Glomerular visceral epithelial cell (primary cell): ENCODE measurements around the gene BICC1.

Experiments used
- DNase-seq: peaks from one replicate; pipeline ENCODE4 v3.0.0-alpha.2; 2016; ENCODE audit errors: extremely low spot score

The BICC1 gene, protein sequence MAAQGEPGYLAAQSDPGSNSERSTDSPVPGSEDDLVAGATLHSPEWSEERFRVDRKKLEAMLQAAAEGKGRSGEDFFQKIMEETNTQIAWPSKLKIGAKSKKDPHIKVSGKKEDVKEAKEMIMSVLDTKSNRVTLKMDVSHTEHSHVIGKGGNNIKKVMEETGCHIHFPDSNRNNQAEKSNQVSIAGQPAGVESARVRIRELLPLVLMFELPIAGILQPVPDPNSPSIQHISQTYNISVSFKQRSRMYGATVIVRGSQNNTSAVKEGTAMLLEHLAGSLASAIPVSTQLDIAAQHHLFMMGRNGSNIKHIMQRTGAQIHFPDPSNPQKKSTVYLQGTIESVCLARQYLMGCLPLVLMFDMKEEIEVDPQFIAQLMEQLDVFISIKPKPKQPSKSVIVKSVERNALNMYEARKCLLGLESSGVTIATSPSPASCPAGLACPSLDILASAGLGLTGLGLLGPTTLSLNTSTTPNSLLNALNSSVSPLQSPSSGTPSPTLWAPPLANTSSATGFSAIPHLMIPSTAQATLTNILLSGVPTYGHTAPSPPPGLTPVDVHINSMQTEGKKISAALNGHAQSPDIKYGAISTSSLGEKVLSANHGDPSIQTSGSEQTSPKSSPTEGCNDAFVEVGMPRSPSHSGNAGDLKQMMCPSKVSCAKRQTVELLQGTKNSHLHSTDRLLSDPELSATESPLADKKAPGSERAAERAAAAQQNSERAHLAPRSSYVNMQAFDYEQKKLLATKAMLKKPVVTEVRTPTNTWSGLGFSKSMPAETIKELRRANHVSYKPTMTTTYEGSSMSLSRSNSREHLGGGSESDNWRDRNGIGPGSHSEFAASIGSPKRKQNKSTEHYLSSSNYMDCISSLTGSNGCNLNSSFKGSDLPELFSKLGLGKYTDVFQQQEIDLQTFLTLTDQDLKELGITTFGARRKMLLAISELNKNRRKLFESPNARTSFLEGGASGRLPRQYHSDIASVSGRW

DNA sequence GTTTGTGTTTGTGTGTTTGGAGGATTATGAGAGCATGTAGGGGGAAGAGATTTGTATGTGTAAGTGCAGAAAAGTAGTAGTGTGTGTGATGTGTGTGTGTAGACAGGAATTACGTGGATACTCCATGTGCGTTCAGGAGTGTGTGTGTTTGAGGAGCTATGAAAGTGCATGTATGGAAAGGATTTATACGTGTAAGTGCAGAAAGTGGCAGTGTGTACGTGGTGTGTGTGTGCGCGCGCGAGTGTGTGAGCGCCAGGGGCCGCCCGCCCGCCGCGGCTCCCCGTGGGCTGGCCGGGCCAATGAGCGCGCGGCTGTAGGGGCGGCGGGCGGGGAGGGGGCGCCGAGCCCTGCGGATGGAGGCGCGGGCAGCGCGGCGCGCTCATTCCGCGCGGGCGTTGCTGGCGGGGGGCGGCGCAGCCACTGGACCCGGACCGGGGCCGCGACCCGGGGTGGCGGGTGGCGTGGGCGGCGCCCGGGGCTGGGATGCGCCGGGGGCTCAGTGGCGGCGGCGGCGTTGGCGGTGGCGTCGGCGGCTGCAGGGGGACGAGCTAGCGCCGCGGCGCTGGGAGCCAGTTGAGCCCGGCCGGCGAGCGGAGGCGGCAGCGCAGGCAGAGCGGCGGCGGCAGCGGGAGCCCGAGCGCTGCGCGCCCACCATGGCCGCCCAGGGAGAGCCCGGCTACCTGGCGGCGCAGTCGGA is at the start of gene BICC1:
Gene BICC1 (plus strand): TSS at position 382 of the 697 bp plus-strand sequence. CDS start 272 bp downstream, at position 654.
- DNase-seq = peak; percentile 81

DNA sequence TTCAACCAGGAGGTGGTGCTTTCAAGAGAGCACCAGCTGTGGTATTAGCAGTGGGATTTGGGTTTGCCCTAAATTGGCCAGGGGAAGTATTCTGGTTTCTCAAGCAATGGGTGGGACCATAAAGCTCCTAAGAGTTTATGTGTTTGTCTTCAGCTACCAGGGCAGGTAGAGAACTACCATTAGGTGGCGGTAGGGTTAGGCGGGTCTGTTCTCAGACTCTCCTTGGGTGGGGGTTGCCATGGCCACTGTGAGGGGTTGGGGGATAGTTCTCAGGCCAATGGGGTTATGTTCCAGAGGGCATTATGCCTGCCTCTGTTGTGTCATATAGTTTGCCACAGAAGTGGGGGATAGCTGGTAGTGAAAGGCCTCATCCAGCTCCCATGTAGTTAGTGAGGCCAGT is 47.7 kb upstream of the BICC1 start:
- no peak for DNase-seq

DNA sequence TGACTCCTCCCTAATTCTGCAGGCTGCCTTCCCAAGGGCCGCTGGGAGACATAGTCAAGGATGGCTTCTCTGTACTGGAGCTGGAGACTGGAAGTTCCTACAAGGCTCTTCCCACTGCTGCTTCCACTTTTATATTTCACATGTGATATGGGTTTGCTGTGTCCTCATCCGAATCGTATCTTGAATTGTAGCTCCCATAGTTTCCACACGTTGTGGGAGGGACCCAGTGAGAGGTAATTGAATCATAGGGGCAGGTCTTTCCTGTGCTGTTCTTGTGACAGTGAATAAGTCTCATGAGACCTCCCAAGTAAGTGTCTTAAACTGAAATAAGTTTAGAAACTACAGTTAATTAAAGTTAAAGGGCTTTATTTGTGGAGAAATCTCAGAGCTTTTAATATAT is 47.0 kb upstream of the BICC1 start:
- DNase-seq = no peak

DNA sequence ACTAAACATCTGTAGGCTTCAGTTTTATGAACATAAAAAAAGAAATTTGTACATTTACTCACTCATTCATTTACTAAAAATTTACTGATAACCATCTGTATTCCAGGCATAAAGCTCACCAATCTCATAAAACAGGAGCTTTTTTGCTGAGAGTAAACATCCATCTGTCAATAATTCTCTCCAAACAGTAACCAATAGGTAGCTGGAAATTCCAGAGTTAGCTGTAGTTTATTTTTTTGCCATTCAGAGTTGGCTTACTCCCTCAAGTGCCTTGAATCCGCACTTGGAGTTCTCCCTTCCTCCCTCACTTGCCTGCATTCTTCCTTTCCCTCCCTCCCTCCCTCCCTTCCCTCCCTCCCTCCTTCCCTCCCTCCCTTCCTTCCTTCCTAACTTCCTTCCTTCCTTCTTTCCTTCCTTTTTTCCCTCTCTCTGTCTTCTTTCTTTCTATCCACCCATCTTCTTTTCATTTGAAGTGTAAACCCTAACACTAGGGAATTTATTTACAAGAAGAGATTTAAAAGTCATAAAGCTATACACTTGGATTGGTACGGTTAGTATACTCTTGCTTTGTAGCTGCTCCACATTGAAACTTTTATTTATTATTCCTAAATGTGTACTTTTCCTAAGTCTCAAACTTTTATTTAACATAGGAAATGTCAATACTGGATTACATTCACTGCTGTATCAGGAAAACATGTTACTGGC is 44.6 kb upstream of the BICC1 start:
- no peak for DNase-seq

DNA sequence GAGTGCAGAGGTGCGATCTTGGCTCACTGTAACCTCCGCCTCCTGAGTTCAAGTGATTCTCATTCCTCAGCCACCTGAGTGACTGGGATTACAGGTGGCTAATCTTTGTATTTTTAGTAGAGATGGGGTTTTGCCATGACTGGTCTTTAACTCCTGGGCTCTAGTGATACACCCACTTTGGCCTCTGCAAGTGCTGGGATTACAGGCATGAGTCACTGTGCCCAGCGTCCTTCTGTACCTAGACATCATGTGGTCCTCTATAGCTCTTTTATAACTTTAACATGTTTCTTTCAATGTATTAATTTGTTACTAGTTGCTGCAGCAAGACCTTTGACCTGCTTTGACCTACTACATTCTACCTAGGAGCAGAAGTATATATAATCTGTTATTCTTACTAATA is 38.7 kb upstream of the BICC1 start:
- peak; percentile 46 for DNase-seq

DNA sequence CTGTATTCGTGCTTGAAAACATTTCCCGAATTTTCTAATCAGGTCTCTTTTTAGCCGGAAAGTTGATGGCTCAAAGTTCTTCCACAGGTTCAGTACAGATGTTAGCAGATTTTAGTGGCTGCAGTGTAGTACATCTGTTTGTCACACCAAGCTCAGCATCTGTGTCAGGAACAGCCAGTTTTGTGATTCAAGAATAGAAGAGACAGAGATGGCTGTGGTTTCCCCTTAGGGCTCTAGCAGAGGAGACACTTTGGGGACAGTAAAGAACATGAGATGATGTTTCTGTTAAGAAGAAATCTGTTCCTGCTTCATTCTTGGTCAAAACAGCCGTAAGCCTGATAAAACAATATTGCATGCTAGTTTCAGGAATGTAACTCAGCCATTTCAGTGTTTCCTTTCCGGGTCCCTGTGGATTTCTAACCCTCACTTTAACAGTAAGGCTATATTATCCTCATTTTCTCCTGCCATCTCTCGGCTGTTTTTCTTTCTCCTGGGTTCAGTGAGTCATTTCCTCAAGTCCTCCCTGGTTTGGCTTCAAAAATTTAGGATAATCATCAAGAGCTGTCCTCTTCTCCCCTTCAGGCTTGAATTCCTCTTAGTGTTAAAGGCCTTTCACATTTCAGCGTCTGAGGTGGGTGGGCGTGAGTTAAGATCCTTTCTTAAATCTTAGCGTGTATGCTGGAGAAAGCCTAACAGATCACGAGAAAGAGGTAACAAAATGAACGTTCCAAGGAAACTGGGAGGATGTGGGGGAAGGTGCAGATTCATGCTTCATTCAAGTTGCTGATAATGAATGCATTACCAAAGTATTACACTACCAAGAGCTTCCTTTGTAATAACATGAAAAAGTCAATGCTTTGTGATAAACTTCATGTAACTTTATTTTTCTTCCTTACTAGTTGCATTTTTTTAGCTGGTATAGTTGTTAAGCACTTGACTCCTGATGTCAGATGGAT is 37.1 kb upstream of the BICC1 start:
- peak; percentile 55 for DNase-seq

DNA sequence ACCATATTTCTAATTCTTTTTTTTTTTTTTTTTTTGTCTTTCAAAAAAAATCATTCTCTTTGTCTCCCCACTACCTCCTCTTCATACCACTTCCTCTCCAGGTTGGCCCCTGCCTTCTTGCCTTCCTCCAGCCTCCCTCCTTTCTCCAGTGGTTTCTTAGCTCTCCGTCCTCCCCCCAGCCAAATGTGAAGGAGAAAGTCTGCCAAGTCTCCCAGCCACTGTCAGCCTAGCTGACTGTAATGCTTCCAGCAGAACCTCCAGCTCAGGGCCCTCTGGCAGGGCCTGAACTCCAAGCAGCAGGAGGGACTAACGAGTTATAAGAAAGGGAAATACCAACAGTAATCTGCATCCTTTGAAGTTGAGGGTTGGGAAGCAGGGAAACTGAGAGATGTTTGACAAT is 35.5 kb upstream of the BICC1 start:
- peak; percentile 41 for DNase-seq

DNA sequence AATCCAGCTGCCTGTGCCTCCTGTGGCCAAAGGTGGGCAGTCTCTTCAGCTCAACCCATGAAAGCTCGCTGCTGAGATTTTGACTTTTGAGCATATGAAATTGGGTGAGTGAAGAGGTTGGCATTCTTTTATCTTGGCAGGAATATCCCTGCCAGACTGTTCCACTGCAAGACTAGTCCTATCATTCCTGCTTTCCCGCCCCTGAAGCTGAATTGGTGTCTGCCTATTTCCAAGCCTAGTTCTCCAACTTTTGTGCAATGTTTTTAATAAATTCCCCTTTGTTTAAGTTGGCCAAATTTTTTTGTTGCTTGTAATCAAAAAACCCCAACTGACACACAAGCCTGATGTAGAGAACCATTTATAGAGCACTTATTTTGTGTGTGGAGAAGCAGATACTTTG is 34.8 kb upstream of the BICC1 start:
- DNase-seq = no peak

DNA sequence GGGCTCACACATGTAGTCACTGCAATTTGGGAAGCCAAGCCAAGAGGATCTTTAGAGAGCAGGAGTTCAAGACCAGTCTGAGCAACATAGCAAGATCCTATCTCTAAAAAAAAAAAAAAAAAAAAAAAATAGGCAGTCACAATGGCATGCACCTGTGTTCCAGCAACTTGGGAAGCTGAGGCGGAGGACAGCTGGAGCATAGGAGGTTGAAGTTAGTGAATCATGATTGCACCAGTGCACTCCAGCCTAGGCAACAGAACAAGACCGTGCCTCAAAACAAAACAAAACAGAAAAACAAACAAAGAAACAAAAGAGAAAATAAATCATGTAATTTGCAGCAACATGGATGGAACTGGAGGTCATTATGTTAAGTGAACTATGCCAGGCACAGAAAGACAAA is 33.6 kb upstream of the BICC1 start:
- no peak for DNase-seq

DNA sequence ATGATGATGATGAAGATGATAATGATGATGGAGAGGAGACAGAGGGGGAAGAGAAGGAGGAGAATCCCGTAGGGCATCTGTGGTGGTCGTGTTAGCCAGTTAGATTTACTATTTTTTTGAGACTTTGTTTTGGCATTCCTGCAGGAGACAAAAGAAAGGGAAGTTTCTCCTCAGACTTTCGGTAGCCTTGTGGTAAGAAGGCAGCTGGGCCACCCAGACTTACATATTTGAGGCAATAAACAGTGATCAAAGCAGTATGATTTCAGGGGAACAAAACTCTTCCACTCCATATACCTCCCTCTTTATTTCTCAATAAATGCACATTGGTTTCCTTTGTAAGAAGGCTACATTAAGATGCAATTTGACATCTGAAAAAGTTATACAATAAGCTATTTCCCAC is 32.4 kb upstream of the BICC1 start:
- no peak for DNase-seq

DNA sequence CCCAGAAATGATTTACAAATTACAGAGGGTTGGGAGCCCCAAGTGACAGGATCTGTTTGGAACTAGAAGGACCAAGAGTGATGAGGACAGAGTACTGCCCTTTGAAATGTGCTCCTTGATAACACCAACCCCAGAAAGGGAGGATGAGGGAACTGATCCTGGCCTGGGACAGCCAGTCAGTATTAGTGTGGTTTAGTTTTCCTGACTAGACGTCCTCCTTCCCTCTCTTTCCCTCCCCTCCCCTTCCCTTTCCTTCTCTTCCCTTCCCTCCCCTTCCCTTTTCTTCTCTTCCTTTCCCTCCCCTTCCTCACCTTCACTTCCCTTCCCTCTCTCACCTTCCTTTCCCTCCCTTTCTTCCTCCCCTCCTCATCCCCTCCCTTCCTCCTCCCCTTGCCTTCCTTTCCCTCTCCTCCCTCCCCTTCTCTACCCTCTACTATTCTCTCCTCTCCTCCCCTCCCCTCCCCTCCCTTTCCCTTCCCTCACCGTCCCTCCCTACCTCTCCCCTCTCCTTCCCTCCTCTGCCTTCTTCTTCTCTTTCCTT is 31.0 kb upstream of the BICC1 start:
- DNase-seq = no peak

DNA sequence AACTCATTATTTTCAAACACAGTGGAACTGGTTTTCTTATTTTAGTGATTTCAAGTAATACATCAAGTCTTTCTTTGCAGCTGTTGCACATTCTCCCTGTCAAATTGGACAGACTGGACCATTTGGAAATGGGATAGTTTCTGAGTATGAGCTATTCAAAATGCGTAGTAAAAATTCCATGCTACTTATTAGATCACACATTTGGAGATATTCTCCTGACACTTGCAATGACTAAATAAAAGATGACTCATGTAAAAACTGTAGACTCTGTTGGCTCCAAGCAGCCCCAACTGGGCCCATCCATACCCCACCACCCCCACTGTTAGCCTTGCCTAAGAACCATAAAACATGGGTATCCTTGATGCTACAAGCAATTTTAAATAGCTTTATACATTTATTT is 25.9 kb upstream of the BICC1 start:
- DNase-seq = no peak

DNA sequence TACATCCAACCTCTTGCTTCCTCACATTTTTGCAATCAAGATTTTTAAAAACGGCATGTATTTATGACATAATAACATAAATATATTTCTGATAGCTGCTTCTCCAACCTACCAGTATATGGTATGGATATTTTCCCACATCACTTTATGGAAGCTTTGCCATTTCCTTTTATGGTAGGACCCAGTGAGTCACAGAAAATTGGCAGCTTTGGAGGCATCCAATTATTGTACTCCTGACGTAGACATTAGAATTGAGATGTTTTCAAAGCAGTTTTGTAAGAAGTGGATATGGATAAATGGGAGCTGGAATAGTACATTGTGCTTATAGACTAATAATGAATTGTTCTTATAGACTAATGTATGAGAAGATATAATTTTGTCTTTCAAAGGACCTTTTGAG is 23.8 kb upstream of the BICC1 start:
- DNase-seq = no peak

DNA sequence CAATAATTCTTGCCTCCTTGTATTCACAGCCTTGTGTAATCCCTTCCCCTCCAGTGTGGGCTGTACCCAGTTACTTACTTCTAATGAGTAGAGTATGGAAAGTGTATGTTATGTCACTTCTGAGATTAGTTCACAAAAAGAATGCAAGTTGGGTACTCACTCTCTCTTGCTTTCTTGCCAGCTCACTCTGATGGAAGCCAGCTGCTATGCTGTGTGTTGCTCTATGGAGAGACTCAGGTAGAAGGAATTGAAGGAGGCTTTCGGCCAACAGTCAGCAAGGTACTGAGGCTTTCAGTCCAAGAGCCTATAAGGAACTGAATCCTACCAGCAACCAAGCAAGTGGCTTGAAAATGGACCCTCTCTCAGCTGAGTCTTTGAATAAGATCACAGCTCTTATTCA is 9.7 kb upstream of the BICC1 start:
- no peak for DNase-seq

DNA sequence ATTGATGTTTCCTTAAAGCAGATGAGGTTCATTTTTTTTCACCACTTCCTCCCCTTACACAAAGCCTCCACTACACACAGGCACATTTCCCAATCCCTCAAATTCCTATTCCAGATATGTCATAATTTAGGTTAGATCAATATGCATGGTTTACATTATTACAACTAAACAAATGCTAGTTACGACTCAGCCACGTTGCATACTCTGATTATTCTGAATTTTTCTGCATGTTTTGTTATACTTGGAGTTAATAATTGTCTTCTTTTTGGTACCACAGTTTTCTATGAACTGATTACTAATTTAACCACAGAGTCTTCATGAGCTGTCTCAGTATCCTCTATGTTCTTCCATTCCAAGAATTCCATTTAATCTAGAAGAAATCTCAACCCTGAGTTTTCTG is 4.4 kb upstream of the BICC1 start:
- DNase-seq = peak; percentile 72

DNA sequence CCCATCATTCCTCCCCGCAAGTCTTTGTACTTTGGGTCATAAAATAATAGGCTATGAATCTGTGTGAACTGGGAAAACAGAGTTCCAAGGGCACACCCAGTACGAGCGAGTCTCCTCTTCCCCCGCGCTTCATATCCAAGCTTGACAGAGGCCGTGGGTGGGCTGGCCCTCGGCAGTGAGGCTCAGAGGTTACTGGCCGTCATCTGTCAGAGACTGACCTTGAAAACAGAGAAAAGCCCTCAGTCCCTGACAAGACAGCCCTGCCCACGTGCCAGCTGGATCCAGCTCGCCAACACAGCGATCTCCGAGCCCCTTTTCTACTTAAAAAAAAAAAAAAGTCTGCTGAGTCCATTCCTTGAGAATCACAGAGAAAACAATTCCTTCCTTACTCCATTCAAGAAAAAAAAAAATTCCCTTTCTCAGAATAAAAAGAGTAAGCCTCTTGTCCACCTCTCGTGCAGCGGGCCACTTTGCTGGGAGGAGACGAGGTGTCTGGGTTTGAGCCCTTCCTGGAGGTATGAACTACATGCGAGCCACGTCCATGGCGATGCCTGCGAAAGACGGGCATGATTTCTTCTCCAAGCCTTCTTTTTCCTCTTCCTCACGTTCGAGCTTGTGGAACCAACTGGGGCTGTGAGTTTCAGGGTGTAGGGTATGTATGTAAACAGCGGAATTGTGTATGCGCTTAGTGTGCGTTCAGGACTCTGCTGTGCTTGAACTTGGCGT is 744 bp upstream of the BICC1 start:
- peak; percentile 56 for DNase-seq

DNA sequence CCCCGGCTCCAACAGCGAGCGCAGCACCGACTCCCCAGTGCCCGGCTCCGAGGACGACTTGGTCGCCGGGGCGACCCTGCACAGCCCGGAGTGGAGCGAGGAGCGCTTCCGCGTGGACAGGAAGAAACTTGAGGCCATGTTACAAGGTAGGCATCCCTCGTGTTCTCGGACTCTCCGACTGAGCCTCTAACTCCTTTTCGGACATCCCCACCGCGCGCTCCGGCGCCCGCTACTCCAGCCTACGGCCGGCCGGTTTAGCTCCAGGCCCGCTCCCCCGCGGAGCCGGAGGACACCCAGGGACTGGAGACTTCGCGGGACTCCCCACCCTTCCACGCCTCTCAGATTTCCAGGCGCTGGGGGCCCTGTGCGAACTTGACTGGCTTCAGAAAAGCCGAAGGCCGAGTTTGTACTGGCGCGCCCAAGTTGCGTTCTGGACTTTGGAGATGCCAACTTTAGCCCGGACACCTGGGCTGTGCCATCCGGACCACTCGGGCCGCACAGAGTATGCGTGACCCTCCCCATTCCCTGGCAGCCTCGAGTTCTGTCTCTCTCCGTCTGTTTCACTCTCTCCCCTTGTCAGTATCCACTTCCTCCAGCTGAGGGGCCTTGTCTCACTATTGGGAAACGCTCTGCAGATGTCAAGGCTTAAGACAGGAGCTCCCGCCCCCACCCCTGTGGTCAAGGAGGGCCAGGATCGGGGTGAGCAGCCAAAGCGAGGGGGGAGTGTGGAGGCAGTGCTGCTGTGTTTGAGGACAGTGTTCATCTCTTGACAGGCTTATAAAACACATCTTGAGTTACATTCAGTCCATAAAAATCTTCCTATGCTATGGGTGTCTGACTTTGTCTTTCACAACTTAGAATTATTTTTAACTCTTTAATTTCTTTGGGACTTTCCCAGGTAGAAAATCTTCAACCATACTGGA is 777 bp downstream of the BICC1 start:
- DNase-seq = peak; percentile 96

DNA sequence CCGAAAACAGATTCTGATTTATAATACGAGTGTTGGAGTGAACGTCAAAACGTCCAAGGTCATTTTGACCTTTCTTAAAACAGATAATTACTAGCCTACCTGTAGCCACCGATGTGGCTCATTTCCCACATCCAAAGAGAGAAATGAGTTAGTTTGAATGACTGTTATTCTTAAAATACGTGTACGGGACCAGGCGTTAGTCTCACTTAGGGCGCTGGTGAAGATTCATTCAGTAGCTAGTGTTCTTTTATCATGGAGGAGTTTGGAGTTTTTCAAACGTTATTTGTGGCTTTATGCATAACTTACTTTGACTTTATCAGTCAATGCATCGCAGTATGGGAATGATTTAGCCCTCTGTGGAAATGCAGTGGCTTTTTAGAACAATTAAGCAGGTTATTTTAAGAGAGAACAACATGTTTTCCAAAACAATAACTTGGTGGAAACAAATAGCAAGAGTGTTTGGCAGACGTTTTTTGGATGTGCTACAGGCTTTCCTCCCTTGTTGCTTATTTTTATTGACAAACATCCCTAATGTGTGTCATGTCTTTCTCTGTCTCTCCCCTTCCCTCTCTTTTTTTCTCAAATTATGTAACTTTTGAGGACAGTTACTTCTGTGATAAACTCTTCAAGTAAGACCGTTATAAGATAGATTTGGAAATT is 1.6 kb downstream of the BICC1 start:
- no peak for DNase-seq
